NCI-H1105 treated with DMSO at 0.1 percent for 48 hours (cell line): ENCODE results near the gene CPXM1.

Source experiments
- DNase-seq: peaks from one replicate; lab custom pipeline; 2025; lab: John Stamatoyannopoulos, UW

The CPXM1 gene

DNA sequence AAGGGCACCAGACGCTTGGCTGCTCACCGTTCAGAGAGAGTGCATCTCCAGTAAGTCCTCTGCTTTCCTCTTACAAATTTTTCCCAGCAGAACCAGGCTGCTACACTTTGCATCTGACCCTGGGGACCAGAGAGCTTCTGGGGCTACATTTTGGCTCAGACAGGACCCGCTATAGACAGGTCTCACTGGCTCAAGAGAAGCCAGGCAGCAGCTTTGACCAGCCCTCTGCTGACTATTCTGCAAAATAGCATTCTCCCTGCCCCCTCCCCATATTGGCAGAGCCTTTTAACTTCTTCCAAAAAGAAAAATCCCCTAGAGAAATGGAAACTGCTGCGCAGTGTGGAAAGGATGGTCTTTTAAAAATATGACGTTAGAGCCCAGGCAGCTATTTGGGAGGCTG, 37.2 kb downstream of the CPXM1 start:
- no peak for DNase-seq

DNA sequence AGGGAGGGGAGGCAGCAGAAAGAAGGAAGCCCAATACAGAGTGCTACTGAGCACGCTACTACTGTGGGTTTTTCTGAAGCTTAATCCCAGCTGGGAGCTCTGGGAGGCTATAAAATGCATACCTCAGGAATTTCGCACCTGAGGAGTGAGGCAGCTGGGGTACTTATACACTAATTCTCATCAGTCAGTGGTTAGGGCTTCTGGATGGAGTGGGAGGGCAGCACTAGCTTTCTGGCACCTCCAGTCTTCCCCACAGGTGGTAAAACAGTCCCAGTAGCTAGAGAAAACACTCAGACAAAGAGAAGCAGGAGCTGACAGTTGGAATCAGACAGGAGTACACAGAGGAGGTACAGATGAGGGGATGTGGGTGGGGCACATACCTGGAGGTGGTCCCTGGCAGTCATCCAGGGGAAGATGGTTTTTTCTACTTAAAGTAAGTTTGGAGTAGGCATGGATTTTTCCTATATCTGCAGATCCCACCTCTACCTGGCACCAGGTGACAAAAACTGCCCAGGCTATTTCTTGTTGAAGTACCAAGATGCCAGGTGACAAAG, 37.8 kb downstream of the CPXM1 start:
- DNase-seq = no peak

DNA sequence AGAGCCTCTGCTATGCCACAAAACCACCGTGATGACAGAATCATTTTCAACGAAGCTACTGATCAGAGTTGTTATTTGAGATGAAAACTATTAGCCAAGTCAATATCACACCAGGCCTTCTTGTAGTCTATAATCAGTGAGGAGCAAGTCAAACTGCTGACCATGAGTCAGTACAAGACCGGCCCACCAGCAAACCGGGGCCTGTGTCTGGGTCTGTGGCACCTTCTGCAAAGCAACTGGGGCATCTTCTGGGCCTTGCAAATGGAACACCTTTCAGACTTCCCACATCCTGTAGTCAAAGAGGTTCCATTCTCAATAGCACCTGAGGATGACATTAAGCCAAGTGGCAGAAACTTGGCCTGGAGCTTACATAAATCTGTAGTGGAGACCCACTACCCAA, 38.5 kb downstream of the CPXM1 start:
- no peak for DNase-seq

DNA sequence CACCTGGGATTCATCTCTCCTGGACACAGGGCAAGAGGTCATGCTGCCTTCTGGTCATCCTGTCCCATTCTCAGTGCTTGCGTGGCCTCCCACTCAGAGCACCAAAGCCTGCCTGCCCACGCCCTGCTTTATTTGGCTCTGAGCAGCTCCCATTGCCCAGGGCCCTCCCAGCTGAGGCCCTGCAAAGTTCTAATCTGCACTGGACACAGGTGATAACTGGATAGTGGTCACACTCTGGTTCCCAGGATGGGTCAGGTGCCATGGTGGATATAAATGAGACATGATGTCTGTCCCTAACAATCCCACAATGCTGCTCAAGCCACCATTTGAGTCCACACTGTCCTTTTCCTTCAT, 39.5 kb downstream of the CPXM1 start:
- no peak for DNase-seq

DNA sequence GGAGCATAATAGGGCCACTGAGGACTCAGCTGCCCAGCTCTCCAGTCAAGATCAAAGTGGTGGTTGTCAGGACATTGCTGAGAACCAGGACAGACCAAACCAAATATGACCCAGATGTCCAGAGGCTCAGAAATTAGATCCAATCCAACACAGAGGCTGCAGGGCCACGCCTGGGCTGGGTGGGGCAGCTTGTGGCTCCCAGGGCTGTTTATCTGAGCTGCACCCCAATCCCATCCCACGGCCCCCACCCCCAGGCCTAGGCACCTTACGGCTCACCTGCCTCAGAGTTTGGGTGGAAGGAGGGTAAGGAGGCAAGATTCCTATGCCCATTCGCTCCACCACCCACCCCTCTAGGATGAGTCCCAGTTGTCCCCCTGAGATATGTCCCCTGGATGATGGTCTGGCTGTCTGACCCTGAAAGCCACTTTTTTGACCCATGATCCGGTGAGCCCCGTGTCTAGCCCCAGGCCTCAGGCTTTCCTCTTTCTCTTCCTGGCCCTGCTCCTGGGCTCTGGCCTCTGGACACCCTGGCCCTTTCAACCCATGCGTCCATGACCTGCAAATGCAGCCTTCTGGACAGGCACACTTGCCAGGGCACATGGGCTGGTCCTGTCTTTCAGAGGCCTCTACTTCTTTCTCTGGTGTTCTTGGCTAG, 40.0 kb downstream of the CPXM1 start:
- DNase-seq = no peak

DNA sequence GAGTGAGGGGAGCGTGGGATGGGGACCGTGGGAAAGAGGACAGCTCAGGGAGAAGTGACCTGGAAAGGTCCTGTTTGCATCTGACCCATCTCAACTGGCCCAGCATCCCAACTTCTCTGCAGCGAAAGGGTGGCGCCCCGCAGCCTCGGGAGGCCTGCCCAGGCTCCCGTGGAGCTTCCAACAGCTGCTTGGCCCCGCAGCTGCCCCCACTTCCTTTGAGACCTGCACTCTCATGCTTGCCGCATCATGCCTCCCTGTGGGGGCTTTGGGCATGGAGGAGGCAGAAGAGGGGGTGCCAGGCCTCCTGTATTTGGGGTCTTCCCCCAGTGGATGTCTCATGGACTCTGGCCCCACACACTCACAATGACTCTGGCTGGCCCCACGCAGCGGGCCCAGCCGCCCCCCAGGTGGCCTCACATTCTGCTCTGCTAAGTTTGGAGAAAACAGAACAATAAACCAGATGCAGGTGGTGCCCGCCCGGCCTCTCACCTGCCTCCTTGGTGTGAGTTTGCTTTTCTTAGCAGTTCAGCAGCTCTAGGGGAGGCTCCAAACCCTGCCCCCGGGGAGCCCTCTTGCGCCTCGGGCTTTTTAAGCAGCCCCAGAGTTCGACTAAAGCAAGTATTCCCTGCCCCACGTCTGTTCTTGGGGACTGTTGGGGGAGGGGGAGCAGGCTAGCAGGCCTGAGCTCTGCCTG, 40.7 kb downstream of the CPXM1 start:
- no peak for DNase-seq

DNA sequence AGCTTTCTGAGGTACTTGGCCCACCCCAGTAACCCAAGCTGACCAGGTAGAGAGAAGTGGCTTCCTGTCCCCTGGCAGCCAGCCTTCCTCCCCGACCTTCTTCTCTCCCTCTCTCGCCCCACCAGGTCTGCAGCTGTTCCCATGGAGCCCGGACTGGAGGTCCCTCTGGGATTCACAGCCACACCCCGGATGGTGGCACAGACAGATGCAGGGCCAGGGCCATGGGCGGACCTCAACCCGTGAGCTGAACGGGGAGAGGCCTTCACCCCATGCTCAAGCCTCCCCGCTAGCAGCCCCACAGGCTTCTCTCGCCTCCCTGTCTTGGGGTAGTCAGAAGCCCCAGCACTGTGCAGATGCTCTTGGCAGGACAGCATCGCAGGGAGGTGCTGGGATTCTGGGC, 41.3 kb downstream of the CPXM1 start:
- no peak for DNase-seq

DNA sequence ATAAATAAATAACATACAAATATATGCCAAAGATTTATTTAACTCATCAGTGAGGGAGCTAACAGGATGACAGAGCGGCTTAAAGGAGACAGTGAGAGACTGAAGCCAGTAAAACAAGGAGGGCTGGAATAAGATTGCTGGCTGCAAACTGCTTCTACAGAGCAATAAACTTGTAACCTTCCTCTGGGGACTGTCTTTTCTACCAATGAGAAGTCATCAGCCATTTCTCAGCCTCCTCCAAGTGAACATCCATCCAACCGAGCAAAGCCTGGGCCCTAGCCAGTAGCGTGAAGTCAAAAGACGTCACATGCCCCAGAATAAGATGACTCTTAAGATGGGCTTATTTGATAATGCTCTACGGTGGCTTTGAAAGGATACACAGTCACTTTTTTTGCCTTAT, 42.5 kb downstream of the CPXM1 start:
- no peak for DNase-seq

DNA sequence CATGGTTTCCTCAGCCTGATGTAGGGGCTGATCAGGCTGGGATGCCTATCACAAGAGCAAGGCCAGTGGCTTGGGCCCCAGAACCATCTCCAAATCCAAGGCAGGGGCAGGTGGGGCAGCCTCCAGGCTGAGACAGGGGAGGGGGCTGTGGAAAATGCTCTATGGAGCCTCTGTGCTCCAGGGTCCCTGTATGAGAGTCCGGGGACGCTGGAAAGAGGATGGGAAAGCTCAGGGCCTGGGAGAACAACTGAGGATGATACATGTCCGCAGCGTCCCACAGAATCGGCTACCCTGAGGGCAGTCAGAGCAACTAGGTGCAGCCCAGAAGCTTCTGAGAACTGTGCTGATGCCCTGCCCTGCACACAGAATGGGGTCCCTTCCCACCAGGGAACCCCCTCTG, 43.4 kb downstream of the CPXM1 start:
- no peak for DNase-seq

DNA sequence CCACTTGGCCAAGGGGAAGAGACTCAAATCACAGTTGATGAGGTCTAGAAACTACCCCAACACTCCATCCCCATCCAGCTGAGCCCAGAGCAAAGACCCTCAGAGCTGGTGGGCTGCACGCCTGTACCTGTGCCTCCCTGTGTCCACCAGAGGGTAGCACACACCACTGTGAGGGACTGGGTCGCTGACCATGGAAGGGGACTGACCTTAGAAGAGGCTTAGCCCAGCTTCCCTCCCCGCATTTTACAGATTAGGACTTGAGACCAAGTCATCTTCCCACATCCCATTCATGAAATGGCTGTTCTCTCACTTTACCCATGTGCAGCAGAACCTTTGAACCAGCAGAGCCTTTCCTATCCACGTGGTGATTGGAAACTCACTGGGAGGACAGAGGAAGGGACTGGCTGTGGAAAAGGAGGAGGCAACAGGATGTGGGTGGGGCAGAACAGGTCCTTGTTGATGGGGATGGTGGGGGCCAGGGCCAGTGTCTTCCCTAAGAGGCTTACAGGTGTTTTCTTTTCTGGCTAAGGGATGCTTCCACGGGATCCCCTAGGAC, 44.3 kb downstream of the CPXM1 start:
- DNase-seq = no peak

DNA sequence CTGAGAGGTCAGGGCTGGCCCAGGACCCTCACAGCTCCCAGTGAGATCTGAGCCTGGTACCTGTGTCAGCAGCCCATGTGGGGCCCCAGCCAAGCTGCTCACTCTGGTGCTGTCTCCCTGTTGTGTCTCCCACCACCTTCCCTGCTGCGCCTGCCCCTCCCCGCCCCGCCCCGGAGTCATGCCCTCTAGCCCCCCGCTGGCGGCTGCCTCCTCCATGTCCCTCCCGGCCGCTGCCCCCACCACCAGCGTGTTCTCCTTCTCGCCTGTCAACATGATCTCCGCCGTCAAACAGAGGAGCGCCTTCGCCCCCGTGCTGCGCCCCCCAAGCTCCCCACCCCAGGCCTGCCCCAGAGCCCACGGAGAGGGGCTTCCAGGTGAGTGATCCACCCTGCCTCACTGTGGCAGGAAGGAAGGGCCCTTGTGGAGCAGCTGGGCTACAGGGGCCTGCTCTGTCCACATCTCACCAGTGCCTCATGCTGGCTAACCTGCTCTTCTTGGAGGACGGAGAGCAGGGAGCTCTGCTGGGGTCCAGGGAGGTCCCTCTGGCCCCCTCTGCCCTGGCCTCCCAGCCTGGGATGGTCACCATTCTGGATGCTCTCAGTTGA, 44.9 kb downstream of the CPXM1 start:
- DNase-seq = no peak

DNA sequence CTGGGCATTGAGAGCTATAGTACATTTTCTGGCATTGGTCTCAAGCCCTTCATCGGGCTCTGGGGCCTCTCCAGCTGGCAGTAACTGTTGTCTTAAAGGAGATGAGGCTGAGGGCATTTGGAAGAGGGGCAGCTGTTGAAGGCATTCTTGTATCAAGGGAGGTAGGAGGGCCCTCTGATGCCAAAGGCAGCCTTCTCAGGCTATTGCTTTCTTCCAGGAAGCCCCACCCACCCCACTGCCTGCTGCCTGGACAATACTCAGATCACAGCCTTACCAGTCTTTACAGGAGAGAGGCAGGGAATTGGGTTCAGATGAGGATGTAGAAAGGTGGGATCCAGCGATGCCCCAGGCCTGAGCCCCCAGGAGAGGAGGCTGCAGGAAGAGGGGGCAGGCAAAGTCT, 46.0 kb downstream of the CPXM1 start:
- no peak for DNase-seq

DNA sequence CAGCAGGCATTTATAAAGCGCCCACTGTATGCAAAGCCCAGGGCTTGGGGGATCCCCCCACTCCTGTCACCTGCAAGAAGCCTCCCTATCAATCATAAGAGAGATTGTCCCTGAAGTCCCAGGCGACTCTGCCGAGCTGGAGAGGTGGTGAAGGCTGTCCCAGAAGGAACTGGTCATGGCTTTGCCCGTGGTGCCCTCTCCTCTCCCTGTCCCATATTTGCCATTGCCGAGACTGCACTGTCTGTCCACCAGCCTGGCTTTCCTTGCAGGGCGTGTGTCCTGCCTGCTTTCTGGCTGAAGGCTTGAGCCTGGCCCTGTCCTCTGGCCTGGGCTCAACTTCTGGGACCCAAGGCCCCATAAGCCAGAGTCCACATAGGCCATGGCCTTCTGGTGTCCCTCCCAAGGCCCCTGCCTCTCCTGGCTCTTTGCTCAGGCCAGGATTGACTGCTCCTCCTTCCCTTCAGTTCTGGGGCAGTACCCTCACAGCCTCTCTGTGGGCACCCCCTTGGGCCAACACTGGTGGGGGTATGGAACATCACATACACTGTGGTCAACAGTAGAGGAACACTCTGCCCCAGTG, 46.9 kb downstream of the CPXM1 start:
- DNase-seq = no peak

DNA sequence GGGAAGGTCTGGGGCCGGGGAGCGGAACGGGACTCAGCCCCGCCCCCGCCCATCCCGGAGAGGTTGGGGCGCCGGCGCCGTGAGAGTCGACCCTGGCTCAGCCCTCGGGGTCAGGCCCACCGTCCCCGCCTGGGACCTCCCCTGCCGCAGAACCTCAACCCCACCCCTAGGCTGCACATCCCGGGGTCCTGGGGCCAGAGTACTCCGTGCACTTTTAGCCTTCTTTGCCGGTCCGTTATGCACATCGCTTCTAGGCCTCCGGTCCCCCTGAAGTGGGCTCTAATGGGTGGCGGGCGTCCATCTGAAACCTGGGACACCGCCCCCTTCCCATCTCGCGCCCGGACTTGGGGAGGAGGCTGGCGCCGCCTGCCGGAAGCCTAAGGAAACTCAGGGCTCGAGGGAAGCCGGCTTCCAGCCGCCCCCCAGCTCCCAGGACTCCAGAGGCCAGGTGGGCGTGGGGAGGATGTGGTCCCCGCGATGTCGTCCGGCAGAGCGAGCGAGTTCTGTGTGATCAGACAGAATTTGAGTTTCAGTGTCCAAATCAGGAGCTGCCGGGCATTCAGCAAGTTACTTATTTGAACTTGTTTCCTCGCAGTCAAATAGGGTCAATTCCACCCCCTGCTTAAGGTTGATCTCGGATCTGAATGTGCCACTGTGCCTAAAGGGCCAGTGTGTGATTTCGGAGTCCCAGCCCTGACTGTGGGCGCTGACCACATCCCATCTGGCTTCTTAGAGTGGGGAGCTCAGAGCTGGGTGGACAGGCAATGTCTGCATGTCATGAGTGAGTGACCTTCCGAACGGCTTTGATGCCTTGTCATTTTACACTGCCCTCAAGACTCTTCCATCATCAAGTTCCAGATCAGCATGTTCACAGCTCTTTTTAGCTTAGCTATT, 47.6 kb downstream of the CPXM1 start:
- peak; percentile 61 for DNase-seq

DNA sequence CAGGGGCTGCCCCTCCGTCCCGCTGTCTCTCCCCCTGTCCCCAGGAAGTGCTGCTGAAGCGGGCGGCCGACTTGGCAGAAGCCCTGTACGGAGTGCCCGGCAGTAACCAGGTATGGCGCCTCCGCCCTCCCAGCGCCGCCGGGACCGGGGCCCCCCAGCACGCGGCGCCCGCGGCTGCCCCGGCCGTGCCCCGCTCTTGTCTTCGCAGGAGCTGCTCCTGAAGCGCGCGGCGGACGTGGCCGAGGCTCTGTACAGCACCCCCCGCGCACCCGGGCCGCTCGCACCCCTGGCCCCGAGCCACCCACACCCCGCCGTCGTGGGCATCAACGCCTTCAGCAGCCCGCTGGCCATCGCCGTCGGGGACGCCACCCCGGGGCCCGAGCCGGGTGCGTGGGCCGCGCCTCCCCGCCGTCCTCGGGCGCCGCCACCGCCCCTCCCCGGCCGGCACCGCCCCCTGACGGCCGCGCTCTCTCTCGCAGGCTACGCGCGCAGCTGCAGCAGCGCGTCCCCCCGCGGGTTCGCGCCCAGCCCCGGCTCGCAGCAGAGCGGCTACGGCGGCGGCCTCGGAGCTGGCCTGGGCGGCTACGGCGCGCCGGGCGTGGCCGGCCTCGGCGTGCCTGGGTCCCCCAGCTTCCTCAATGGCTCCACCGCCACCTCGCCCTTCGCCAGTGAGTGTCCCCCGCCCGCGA, 48.4 kb downstream of the CPXM1 start:
- peak; percentile 17 for DNase-seq

DNA sequence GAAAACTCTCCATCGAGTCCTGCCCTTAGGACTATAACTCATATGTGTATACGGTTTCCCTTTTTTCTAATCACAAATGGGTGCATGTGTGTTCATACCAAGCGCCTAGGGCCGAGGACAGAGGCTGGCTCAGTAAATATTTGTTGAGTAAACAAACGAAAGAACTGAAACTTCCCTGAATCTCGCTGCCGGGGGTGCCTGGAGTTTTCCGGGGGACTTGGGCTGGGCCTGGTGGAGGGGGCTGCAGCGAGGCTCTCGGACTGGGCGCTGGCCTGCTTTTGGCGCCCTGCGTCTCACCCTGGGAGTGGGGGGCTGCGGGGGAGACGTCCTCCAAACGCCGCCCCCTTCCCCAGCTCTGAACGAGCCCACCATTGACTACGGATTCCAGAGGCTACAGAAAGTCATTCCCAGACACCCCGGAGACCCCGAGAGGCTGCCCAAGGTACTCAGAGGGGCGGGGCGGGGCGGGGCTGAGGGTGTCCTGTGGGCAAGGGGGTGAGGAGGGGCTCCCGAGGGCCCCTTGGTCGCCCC, 49.0 kb downstream of the CPXM1 start:
- DNase-seq = peak; percentile 15

DNA sequence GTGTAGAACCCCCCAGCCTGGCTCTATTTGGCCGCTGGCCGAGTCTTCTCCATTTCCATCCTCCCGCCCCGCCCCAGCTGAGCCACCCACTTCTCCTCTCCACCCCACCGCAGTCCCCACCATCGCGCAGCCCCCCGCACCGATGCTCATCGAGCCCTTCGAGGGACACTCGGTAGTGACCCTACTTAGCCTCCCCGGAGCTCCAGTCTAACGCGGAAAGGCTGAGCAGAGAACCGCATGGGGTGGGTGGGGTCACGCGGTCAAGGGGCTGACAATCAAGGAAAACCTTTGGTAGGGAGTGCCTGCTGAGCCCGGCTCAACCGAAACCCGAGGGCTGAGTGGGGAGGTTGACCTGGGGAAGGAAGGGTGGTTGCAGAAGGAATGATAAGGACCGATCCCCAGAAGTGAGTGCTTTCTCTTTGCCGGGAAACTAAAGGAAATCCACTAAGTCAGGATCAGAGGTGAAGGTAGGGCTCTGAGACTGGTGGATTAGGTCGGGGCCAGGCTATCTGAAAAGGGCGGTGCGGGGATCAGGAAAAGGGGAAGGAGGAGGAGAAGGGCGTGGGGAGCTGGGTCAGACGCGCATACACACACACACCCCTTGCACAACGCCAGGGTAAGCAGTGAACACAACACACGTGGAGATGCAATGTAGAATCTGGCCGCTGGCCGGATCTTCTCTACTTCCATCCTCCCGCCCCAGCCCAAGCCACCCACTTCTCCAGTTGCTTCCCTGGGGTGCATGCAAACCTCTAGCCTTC, 49.8 kb downstream of the CPXM1 start:
- no peak for DNase-seq

DNA sequence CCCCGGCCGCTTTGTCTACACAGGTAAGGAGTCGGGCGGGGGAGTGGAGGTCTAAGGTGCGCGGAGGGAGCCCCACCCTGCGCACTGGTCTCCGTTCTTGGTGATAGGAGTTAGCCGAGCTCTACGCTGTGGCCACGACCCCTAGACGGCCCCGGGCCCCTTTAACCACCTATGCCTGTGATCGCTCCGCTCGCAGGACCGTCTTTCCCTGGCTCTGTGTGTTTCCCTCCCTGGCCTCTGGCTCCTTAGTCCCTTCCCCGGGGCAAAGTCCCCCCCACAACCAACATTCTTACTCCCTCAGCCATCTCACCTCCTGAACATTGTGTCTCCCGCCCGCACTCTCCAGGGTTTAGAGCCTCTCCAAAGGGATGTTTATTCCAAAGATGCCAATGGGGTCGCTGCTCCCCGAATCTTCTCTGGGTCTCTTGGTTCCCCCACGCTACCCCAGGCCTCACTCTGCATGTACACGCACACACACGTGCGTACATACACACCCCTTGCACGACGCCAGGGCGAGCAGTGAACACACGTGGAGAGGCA, 50.4 kb downstream of the CPXM1 start:
- no peak for DNase-seq

DNA sequence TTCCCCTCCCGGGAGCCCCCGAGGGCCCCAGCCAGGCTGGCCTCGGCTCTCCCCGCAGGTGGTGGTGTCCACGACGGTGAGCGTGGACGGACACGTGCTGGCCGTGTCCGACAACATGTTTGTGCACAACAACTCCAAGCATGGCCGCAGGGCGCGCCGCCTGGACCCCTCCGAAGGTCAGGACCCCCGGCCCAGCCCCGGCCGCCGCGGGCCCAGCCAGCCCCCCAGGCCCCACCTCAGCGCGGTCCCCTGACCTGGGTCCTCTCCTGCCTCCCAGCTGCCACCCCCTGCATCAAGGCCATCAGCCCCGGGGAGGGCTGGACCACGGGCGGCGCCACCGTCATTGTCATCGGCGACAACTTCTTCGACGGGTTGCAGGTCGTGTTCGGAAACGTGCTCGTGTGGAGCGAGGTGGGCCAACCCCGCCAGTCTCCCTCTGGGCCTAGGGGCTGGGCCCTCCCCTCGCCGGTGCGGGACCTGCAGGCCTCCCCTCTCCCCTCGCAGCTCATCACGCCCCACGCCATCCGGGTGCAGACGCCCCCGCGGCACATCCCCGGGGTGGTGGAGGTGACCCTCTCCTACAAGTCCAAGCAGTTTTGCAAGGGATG, 51.0 kb downstream of the CPXM1 start:
- no peak for DNase-seq
